Measurements from ENCODE around the gene CHAC1. TPM values are rescaled to one million over a fixed set of nuclear protein-coding genes. Genes with fewer than 3 reads are reported as not detected.

CHAC1 gene
- total RNA-seq, 6 experiments from 2014 or later = 0.22 to 11.6 (median 0.97) TPM

DNA sequence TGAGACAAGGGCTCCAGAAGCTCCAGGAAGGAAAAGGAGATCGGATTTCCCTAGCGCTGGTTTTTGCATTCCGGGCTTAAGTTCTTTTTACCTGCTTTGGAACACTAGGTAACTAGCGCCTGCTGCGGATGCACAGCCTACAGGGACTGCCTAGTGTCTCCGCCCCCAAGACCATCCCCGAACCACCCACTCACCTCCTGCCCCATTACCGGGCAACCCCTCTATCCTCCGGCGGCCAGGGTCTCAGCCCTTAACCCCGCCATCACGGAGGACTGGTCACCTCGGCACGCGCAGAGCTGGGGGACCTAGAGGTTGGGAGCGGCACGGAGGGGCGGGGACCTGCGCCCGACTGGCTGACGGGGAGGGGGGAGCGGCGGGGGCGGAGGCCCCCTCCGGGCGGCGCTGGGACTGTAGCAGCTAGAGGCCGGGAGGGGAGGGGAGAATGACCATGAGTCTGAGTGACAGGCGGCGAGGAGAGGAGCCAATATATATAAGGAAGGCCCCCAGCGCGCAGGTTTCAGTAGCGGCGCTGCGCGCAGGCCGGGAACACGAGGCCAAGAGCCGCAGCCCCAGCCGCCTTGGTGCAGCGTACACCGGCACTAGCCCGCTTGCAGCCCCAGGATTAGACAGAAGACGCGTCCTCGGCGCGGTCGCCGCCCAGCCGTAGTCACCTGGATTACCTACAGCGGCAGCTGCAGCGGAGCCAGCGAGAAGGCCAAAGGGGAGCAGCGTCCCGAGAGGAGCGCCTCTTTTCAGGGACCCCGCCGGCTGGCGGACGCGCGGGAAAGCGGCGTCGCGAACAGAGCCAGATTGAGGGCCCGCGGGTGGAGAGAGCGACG is 24.2 kb upstream of the CHAC1 start, which contains the start of gene DLL4:
Gene DLL4, plus strand, starts transcription at position 520 of the 839 bp plus-strand sequence. CDS start 329 bp downstream, outside the sequence.
- peak; percentile 78 for TF ChIP-seq POLR2A (IDR thresholded peaks at IDR 0.05)
- TF ChIP-seq, protein P1, sequence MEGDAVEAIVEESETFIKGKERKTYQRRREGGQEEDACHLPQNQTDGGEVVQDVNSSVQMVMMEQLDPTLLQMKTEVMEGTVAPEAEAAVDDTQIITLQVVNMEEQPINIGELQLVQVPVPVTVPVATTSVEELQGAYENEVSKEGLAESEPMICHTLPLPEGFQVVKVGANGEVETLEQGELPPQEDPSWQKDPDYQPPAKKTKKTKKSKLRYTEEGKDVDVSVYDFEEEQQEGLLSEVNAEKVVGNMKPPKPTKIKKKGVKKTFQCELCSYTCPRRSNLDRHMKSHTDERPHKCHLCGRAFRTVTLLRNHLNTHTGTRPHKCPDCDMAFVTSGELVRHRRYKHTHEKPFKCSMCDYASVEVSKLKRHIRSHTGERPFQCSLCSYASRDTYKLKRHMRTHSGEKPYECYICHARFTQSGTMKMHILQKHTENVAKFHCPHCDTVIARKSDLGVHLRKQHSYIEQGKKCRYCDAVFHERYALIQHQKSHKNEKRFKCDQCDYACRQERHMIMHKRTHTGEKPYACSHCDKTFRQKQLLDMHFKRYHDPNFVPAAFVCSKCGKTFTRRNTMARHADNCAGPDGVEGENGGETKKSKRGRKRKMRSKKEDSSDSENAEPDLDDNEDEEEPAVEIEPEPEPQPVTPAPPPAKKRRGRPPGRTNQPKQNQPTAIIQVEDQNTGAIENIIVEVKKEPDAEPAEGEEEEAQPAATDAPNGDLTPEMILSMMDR (IDR thresholded peaks at IDR 0.05) = no peak
- H3K36me3 ChIP-seq = no peaks in the 10 kb centered on the region
- ATAC-seq = peak; percentile 45 to 67 (median 62)
- peak in 1 of 3 donors; percentile 75 for DNase-seq
- peaks cover 0 to 21% of the 10 kb centered on the region in 2 donors for H3K27me3 ChIP-seq
- H3K27ac ChIP-seq = peak within 1 kb of the TSS in 2 of 3 donors; percentile 8 to 48
- peak within 1 kb of the TSS; percentile 42 to 49 (median 43) for H3K4me3 ChIP-seq
- 0% methylated on average over 7 of the region's 71 CpGs for WGBS (ENCODE audit: insufficient coverage, low coverage, low lambda C conversion rate, missing lambda C conversion rate)
- intact Hi-C loops (cut with DNase I) = no loop called here
- no peaks in the 10 kb centered on the region for H3K9me3 ChIP-seq
- H3K4me1 ChIP-seq = peaks cover 0 to 57% (median 24%) of the 10 kb centered on the region in 4 donors

DNA sequence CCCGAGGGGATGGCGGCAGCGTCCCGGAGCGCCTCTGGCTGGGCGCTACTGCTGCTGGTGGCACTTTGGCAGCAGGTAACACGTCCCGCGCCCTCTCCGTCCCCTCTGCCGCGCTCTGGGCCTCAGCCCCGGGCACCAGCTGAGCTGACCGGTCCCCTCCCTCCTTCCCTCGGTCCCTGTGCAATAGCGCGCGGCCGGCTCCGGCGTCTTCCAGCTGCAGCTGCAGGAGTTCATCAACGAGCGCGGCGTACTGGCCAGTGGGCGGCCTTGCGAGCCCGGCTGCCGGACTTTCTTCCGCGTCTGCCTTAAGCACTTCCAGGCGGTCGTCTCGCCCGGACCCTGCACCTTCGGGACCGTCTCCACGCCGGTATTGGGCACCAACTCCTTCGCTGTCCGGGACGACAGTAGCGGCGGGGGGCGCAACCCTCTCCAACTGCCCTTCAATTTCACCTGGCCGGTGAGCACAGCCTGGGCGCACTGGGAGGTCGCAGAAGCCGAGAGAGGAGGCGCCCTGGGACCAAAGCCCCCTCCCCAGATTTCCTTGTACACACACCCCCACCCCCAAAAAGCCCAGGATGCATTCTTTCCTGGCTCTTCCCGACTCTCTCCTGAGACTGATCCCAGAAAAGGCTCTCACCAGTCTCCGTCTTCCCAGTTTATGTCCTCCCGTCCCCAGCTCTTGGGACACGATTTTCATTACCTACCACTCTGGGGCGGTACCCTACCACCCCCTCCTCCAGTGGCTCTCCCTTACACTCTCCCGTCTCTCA is 23.4 kb upstream of the CHAC1 start:
- Histone ChIP-seq H3K4me3 (peak overlapping the region; percentile 42 to 49 (median 43)), H3K27me3 (peaks cover 0 to 21% of the 10 kb centered on the region in 2 donors), H3K27ac (peak overlapping the region in 2 of 3 donors; percentile 8 to 48), H3K4me1 (peaks cover 0 to 57% (median 24%) of the 10 kb centered on the region in 4 donors), H3K36me3 (no peaks in the 10 kb centered on the region), H3K9me3 (no peaks in the 10 kb centered on the region)
- ATAC-seq (peak; percentile 17 to 43 (median 32)), DNase-seq (peak in 1 of 3 donors; percentile 62)
- TF ChIP-seq, protein P1 (IDR thresholded peaks at IDR 0.05) = no peak
- TF ChIP-seq POLR2A (IDR thresholded peaks at IDR 0.05) = no peak
- WGBS (ENCODE audit: insufficient coverage, low coverage, low lambda C conversion rate, missing lambda C conversion rate) = under 1% methylated on average over 13 of the region's 56 CpGs
- intact Hi-C loops (cut with DNase I) = no loop called here

DNA sequence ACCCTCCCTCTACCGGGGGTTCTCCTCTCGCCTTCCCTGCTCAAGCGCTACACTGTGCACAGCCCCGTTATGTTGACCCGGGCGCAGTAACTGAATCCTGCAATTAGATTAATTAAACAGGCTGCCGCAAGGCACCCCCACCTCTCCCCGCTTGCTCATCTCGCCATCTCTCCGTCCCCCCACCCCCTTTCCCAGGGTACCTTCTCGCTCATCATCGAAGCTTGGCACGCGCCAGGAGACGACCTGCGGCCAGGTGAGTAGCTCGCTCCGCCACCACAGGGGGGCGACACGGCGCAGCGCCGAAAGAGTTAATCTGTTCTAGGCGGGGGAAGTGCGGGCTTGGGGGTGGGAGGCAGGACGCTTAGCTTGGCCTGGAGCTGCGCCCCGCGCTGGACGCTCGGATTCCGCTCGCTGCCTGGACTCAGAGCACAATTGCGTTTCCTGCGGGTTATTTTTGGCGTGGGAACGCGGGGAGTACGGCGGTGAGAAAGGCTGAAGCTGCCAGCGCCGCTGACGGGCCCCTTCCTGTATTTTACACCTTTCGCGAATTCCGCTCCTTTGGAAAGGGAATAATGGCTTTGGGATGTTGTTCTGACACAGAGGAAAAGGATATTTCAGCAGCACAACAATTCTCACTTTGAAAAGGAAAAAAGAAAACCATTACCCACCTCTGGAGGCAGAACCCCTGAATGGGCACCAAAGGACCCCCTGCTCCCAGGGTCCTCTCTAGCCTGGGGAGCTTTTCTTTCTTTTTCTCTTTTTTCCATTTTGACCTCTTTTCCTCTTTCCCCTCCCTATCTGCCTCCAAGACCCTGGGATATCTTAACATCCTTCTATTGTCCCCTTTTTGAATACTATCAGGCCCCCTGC is 22.6 kb upstream of the CHAC1 start:
- H3K4me1 ChIP-seq = peaks cover 0 to 53% (median 23%) of the 10 kb centered on the region in 4 donors
- H3K27me3 ChIP-seq = peaks cover 0 to 21% of the 10 kb centered on the region in 2 donors

More for the DNA sequence above, 22.6 kb upstream of the CHAC1 start:
- intact Hi-C loops (cut with DNase I) = no loop called here
- DNase-seq (peak in 1 of 3 donors; percentile 67), ATAC-seq (peak; percentile 24 to 35 (median 32))
- Histone ChIP-seq H3K27ac (peak overlapping the region in 1 of 3 donors; percentile 38), H3K9me3 (no peaks in the 10 kb centered on the region), H3K4me3 (peak overlapping the region; percentile 42 to 49 (median 43)), H3K36me3 (no peaks in the 10 kb centered on the region)
- WGBS (ENCODE audit: insufficient coverage, low coverage, low lambda C conversion rate, missing lambda C conversion rate) = 2% methylated on average over 20 of the region's 46 CpGs
- TF ChIP-seq POLR2A (IDR thresholded peaks at IDR 0.05) = no peak
- TF ChIP-seq, protein P1 (IDR thresholded peaks at IDR 0.05) = peak; percentile 25 to 45 (median 34)

Data from right lobe of liver (tissue), 6 donors.